ENCODE data around the gene MREG. TPM values are rescaled to one million over a fixed set of nuclear protein-coding genes. Genes with fewer than 3 reads are reported as not detected.
A peak's percentile ranks its signal among the peaks of the same experiment; 100 is the strongest.

Gene MREG
- total and polyA plus RNA-seq, 9 of the 15 experiments (the other 6 are each of a cell fraction or from before 2014, with no cell fraction given): 0.77 to 3.8 (median 2.3) TPM

DNA sequence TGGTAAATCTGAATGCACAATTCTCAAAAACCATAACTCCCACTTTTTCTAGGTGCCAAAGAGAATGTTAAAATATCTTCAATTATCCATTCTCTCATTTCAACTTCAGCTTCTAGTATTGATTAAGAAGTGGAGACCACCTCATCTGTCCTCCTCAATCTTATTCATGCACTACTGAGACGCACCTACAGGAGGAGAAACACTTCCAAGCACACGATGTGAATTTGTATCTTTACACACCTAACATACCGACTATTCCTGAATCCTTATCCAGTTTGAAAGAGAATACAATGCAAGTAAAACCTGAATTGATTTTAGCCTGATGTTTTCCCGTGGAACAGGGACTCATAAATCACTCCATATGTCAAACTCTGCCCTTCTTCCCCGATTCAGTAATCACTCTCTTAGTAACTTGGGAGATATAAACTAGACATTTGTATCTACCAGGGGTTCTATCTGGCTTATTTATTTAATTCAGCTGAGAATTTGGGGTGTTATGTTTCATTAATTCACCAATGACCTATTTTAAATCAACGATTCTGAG is 101.0 kb downstream of the MREG start:
- Histone ChIP-seq H3K9me1 (ENCODE audit: control insufficient read depth, insufficient read depth, low read length) (no peaks in the 10 kb centered on the region), H4K20me1 (replicated peaks; ENCODE audit: control insufficient read depth, insufficient read depth, low read length) (no peaks in the 10 kb centered on the region), H3K4me3 (no peak overlapping the region), H3K4me1 (replicated peaks in 1 of 2; ENCODE audit: control insufficient read depth in 2 of 2, insufficient read depth in 2 of 2, low read length in 2 of 2) (no peaks in the 10 kb centered on the region; a peak in 1 of 5 replicates), H3K9me3 (replicated peaks; ENCODE audit: control insufficient read depth, insufficient read depth, low read depth, low read length) (no peaks in the 10 kb centered on the region), H3K27ac (ENCODE audit: extremely low read depth, low read depth, low read length) (no peak overlapping the region), H2AFZ (ENCODE audit: low read depth, low read length) (no peak overlapping the region), H3K4me2 (ENCODE audit: insufficient read depth, low read length) (no peak overlapping the region), H3K9ac (ENCODE audit: insufficient read depth in 1 of 2, low read depth in 2 of 2, low read length in 2 of 2) (no peak overlapping the region), H3K36me3 (ENCODE audit: control insufficient read depth, insufficient read depth, low read length) (no peaks in the 10 kb centered on the region), H3K79me2 (ENCODE audit: control insufficient read depth, insufficient read depth, low read length) (no peaks in the 10 kb centered on the region), H3K27me3 (ENCODE audit: control insufficient read depth in 2 of 2, insufficient read depth in 2 of 2, low read length in 2 of 2) (no peaks in the 10 kb centered on the region)
- ATAC-seq: peak; percentile 51; the same call in 1 of the 3 replicates
- BruUV-seq (replicated peaks): no TSS peak
- no peak for DNase-seq (ENCODE audit: extremely low read depth in 1 of 4, low spot score in 3 of 4)
- FAIRE-seq: no peak
- 25% methylated on average over 6 of the region's 6 CpGs for WGBS (ENCODE audit: insufficient coverage, low coverage, missing lambda C conversion rate)
- TF ChIP-seq, protein P1, sequence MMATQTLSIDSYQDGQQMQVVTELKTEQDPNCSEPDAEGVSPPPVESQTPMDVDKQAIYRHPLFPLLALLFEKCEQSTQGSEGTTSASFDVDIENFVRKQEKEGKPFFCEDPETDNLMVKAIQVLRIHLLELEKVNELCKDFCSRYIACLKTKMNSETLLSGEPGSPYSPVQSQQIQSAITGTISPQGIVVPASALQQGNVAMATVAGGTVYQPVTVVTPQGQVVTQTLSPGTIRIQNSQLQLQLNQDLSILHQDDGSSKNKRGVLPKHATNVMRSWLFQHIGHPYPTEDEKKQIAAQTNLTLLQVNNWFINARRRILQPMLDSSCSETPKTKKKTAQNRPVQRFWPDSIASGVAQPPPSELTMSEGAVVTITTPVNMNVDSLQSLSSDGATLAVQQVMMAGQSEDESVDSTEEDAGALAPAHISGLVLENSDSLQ (IDR thresholded peaks at IDR 0.05): peak; percentile 76
- TF ChIP-seq, protein P2, sequence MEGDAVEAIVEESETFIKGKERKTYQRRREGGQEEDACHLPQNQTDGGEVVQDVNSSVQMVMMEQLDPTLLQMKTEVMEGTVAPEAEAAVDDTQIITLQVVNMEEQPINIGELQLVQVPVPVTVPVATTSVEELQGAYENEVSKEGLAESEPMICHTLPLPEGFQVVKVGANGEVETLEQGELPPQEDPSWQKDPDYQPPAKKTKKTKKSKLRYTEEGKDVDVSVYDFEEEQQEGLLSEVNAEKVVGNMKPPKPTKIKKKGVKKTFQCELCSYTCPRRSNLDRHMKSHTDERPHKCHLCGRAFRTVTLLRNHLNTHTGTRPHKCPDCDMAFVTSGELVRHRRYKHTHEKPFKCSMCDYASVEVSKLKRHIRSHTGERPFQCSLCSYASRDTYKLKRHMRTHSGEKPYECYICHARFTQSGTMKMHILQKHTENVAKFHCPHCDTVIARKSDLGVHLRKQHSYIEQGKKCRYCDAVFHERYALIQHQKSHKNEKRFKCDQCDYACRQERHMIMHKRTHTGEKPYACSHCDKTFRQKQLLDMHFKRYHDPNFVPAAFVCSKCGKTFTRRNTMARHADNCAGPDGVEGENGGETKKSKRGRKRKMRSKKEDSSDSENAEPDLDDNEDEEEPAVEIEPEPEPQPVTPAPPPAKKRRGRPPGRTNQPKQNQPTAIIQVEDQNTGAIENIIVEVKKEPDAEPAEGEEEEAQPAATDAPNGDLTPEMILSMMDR (IDR thresholded peaks at IDR 0.05 in 2 of 3, conservative IDR thresholded peaks at IDR 0.05 in 1 of 3; ENCODE audit: insufficient read depth in 2 of 3, low read depth in 1 of 3, low read length in 3 of 3): 0 out of 6 replicates have a peak, but pooled peaks of 1 of the 3 experiments have one; percentile 2
- TF ChIP-seq FOXA1 (IDR thresholded peaks at IDR 0.05; ENCODE audit: borderline replicate concordance) (no peak), MEIS2 (IDR thresholded peaks at IDR 0.05; ENCODE audit: partially characterized antibody) (peak; percentile 81)
- TF ChIP-seq, protein P3, sequence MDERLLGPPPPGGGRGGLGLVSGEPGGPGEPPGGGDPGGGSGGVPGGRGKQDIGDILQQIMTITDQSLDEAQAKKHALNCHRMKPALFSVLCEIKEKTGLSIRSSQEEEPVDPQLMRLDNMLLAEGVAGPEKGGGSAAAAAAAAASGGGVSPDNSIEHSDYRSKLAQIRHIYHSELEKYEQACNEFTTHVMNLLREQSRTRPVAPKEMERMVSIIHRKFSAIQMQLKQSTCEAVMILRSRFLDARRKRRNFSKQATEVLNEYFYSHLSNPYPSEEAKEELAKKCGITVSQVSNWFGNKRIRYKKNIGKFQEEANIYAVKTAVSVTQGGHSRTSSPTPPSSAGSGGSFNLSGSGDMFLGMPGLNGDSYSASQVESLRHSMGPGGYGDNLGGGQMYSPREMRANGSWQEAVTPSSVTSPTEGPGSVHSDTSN (CRISPR knock-in tag; IDR thresholded peaks at IDR 0.05; ENCODE audit: low read depth): no peak
- TF ChIP-seq, protein P3 (tag; conservative IDR thresholded peaks at IDR 0.05; ENCODE audit: low read depth): peak; percentile 81
- intact Hi-C loops (cut with micrococcal nuclease): loop anchor here (10.0 kb wide), 1 partner anchor 118 kb away; no protein-coding TSS in a partner anchor
- in situ Hi-C loops (cut with MboI): loop anchor here (10.0 kb wide), 1 partner anchor 458 kb away; no protein-coding TSS in a partner anchor
- CTCF ChIA-PET (ENCODE audit: low intra/inter-chr PET ratio): no interaction called here
- POLR2A ChIA-PET: no interaction called here

All from K562 (cell line).